SK-N-SH treated with all-trans-retinoic acid at 6 μM for 48 hours (cell line): Measurements from ENCODE around the gene MTA1.

Experiments
- BACH2 ChIP-seq: fragments of 250-450 bp; sonication (Bioruptor Pico); IDR thresholded peaks from 2 replicates; pipeline ENCODE4 v1.9.0; 2021; ENCODE audit warnings: mild to moderate bottlenecking, borderline replicate concordance
- CREB5 ChIP-seq: fragments of 250-450 bp; sonication (Bioruptor Pico); IDR thresholded peaks from 2 replicates; pipeline ENCODE4 v1.5.1; 2020; ENCODE audit warnings: low read depth, mild to moderate bottlenecking, moderate library complexity
- PPARA ChIP-seq: fragments of 250-450 bp; sonication (Bioruptor Pico); IDR thresholded peaks from 2 replicates; pipeline ENCODE4 v1.5.0; 2020; ENCODE audit warnings: mild to moderate bottlenecking, borderline replicate concordance
- TOX ChIP-seq: fragments of 250-450 bp; sonication (Bioruptor Pico); IDR thresholded peaks from 2 replicates; pipeline ENCODE4 v1.8.0; 2021; ENCODE audit warnings: mild to moderate bottlenecking, moderate library complexity, borderline replicate concordance
- ZC3H10 ChIP-seq: fragments of 250-450 bp; sonication (Bioruptor Pico); IDR thresholded peaks from 2 replicates; pipeline ENCODE4 v1.5.1; 2021; ENCODE audit warnings: mild to moderate bottlenecking, moderate library complexity
- ZFP3 ChIP-seq: fragments of 250-450 bp; sonication (Bioruptor Pico); IDR thresholded peaks from 2 replicates; pipeline ENCODE4 v1.5.0; 2020; ENCODE audit warnings: mild to moderate bottlenecking, moderate library complexity
- ZFP30 ChIP-seq: fragments of 450-650 bp; formaldehyde crosslinking; IDR thresholded peaks from 2 replicates; pipeline ENCODE4 v1.5.0; 2022; ENCODE audit warnings: mild to moderate bottlenecking, moderate library complexity
- ZNF565 ChIP-seq: fragments of 450-650 bp; formaldehyde crosslinking; conservative IDR thresholded peaks from 2 replicates; pipeline ENCODE4 v1.5.0; 2020; ENCODE audit warnings: low read depth, mild to moderate bottlenecking, moderate library complexity
- ZNF8 ChIP-seq: fragments of 450-650 bp; formaldehyde crosslinking; IDR thresholded peaks from 2 replicates; pipeline ENCODE4 v1.5.0; 2020; ENCODE audit warnings: mild to moderate bottlenecking, moderate library complexity
- TF ChIP-seq, protein P1 (sequence below): fragments of 250-450 bp; sonication (Bioruptor Pico); IDR thresholded peaks from 2 replicates; pipeline ENCODE4 v1.8.0; 2020; ENCODE audit warnings: mild to moderate bottlenecking, moderate library complexity, borderline replicate concordance
- TF ChIP-seq, protein P2 (sequence below): fragments of 250-450 bp; sonication (Bioruptor Pico); IDR thresholded peaks from 2 replicates; pipeline ENCODE4 v1.8.0; 2021; ENCODE audit warnings: low read depth, mild to moderate bottlenecking, moderate library complexity, borderline replicate concordance

DNA sequence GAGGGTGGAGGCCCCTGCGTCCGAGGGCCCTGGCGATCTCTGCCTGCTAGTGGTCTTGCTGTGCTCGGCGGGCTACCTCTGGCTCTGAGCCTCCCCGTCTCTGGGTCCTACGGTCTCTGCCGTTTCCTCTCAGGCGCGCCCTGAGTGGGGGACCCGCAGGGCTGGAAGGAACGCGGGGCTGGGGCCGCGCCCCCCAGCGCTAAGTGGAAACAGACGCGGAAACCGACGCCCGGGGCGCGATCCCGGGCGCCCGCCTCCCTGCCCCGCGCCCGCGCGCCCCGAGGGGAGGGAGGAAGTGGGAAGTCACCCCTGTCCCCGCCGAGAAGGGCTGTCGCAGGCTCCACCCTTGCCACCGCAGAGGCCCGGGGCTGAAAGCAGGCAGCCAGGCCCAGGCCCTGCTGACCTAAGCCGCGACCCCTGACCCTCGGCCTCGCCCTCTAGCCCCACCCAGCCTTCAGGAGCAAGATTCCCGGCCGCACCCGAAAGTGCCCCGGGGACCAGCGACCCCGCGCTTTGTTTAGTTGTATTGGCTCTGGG is 67.9 kb downstream of the MTA1 start:
- TF ChIP-seq ZNF8 (CRISPR knock-in tag) (no peak), BACH2 (CRISPR knock-in tag) (no peak), ZFP3 (CRISPR knock-in tag) (no peak), PPARA (CRISPR knock-in tag) (no peak), ZFP30 (no peak), ZNF565 (CRISPR knock-in tag) (no peak), CREB5 (CRISPR knock-in tag) (no peak), TOX (CRISPR knock-in tag) (no peak), ZC3H10 (CRISPR knock-in tag) (no peak)
- TF ChIP-seq, protein P1, sequence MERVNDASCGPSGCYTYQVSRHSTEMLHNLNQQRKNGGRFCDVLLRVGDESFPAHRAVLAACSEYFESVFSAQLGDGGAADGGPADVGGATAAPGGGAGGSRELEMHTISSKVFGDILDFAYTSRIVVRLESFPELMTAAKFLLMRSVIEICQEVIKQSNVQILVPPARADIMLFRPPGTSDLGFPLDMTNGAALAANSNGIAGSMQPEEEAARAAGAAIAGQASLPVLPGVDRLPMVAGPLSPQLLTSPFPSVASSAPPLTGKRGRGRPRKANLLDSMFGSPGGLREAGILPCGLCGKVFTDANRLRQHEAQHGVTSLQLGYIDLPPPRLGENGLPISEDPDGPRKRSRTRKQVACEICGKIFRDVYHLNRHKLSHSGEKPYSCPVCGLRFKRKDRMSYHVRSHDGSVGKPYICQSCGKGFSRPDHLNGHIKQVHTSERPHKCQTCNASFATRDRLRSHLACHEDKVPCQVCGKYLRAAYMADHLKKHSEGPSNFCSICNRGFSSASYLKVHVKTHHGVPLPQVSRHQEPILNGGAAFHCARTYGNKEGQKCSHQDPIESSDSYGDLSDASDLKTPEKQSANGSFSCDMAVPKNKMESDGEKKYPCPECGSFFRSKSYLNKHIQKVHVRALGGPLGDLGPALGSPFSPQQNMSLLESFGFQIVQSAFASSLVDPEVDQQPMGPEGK (CRISPR knock-in tag), result no peak
- TF ChIP-seq, protein P2, sequence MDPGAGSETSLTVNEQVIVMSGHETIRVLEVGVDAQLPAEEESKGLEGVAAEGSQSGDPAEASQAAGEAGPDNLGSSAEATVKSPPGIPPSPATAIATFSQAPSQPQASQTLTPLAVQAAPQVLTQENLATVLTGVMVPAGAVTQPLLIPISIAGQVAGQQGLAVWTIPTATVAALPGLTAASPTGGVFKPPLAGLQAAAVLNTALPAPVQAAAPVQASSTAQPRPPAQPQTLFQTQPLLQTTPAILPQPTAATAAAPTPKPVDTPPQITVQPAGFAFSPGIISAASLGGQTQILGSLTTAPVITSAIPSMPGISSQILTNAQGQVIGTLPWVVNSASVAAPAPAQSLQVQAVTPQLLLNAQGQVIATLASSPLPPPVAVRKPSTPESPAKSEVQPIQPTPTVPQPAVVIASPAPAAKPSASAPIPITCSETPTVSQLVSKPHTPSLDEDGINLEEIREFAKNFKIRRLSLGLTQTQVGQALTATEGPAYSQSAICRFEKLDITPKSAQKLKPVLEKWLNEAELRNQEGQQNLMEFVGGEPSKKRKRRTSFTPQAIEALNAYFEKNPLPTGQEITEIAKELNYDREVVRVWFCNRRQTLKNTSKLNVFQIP (CRISPR knock-in tag), result no peak
